Spleen (tissue), 11 donors: ENCODE results near the gene SUN1. TPM values are rescaled to one million over a fixed set of nuclear protein-coding genes. Genes with fewer than 3 reads are reported as not detected.

Experiments used
- DNase-seq: peaks from one replicate; pipeline ENCODE4 v3.0.0-alpha.2; 2020
- H3K27ac ChIP-seq, 8 donors: fragments of 200-600 bp; sonication (generic) in 7 of 8; 1 replicate in 4 of 8; 2 replicates in 4 of 8; pipeline versions ENCODE4 v1.5.0 to v1.8.0; 2016 to 2021; ENCODE audit warnings: inconsistent platforms in 4 of 8, mild to moderate bottlenecking in 4 of 8, moderate library complexity in 1 of 8
- H3K27me3 ChIP-seq, 7 donors: fragments of 200-600 bp; sonication (generic) in 6 of 7; replicated peaks in 1 of 7; 1 replicate in 4 of 7; 2 replicates in 3 of 7; pipeline versions ENCODE4 v1.5.0 to v1.8.0; 2016 to 2021; ENCODE audit warnings: inconsistent platforms in 3 of 7, mild to moderate bottlenecking in 1 of 7
- H3K36me3 ChIP-seq, 6 donors: fragments of 200-600 bp; sonication (generic) in 5 of 6; 1 replicate in 4 of 6; 2 replicates in 2 of 6; pipeline versions ENCODE4 v1.5.0 to v1.8.0; 2016 to 2021; ENCODE audit warnings: inconsistent platforms in 2 of 6
- H3K4me1 ChIP-seq, 6 donors: fragments of 200-600 bp; sonication (generic) in 5 of 6; 1 replicate in 3 of 6; 2 replicates in 3 of 6; pipeline versions ENCODE4 v1.5.0 to v1.8.0; 2016 to 2021; ENCODE audit warnings: inconsistent platforms in 3 of 6
- H3K4me3 ChIP-seq, 8 donors: fragments of 200-600 bp; sonication (generic) in 7 of 8; 1 replicate in 4 of 8; 2 replicates in 4 of 8; pipeline versions ENCODE4 v1.5.0 to v1.8.0; 2016 to 2021; ENCODE audit warnings: inconsistent platforms in 4 of 8, mild to moderate bottlenecking in 4 of 8, moderate library complexity in 2 of 8
- H3K9me3 ChIP-seq, 8 donors: fragments of 200-600 bp; sonication (generic) in 7 of 8; 1 replicate in 4 of 8; 2 replicates in 4 of 8; pipeline versions ENCODE4 v1.5.0 to v1.8.0; 2016 to 2021; ENCODE audit warnings: inconsistent platforms in 4 of 8
- CTCF ChIP-seq, 11 experiments: fragments of 200-600 bp in 7 of 11; fragments of 450-650 bp in 4 of 11; sonication (generic) in 4 of 11; IDR thresholded peaks in 8 of 11; conservative IDR thresholded peaks in 3 of 11; 1 replicate in 7 of 11; 2 replicates in 4 of 11; pipeline versions ENCODE4 v1.4.0 to v1.8.0; 2016 to 2021; ENCODE audit warnings: antibody characterized with exemption in 11 of 11, inconsistent platforms in 4 of 11, mild to moderate bottlenecking in 1 of 11
- POLR2A ChIP-seq, 3 donors: fragments of 450-650 bp; IDR thresholded peaks; one replicate each; pipeline ENCODE4 v1.5.1; 2017; ENCODE audit warnings: antibody characterized with exemption in 3 of 3, mild to moderate bottlenecking in 1 of 3
- POLR2AphosphoS5 ChIP-seq, 3 donors: sonication (generic); formaldehyde crosslinking; IDR thresholded peaks; one replicate each; pipeline ENCODE4 v1.5.1; 2017; ENCODE audit warnings: antibody characterized with exemption in 3 of 3
- WGBS, 5 donors: extraction: QIAGEN DNeasy Blood & Tissue Kit in 3 of 5; methylation state at CpG; one replicate each; pipeline versions ENCODE4 v1.1.5 to v1.1.7; 2013 to 2018; 5-methylcytosine and 5-hydroxymethylcytosine counted together
- intact Hi-C: fragments of 100-400 bp; cut with DNase I; formaldehyde crosslinking; loops from one replicate; pipeline ENCODE4 v1.15.0; 2023; ENCODE audit warnings: low total_unique reads
- polyA plus RNA-seq, 3 donors: library from polyadenylated mRNA; stranded (reverse); fragments of 200-250 nt; gene quantifications; one replicate each; pipeline ENCODE4 v1.2.1, GENCODE V29; 2013
- total RNA-seq, 7 donors: library from RNA; depleted of rRNA in 3 of 7; stranded (reverse); fragments of >200 nt in 3 of 7; fragmentation: NEBNext Ultra II Directional in 4 of 7; extraction: Animal tissue kit (Norgen Biotek cat#: 25700) in 4 of 7; gene quantifications; one replicate each; pipeline versions ENCODE4 v1.1.0 to v1.2.1, GENCODE V29; 2016 to 2021
- donor health status: healthy with polysubstance abuse.
- donor health status: DM: no; HTN: no; CAD: no; lungs with moderate emphysema.
- donor health status: DM: no; HTN: no; CAD: no.
- donor health status: Bipolar disorder and iron deficiency.
- donor health status: healthy.
- donor health status: DM: no; HTN: no; CAD: no.
- donor health status: DM: yes; HTN: yes; CAD: no.

Gene SUN1
- total and polyA plus RNA-seq, 10 donors = 33.2 to 181 (median 135) TPM

GRCh38 chr7:818031-818699 is 14.1 kb upstream of the SUN1 start:
- H3K27ac ChIP-seq = no peak overlapping the region
- H3K27me3 ChIP-seq = peaks cover 0 to 32% (median 0%) of the 10 kb centered on the region in 7 donors
- H3K4me1 ChIP-seq = peaks cover 7 to 94% (median 58%) of the 10 kb centered on the region in 6 donors
- peaks cover 0 to 7% (median 2%) of the 10 kb centered on the region in 6 donors for H3K36me3 ChIP-seq
- TF ChIP-seq POLR2A (IDR thresholded peaks at IDR 0.05) (no peak), CTCF (IDR thresholded peaks at IDR 0.05 in 8 of 11, conservative IDR thresholded peaks at IDR 0.05 in 3 of 11) (peak in 5 of 11 experiments; percentile 23 to 51 (median 36))
- 79 to 95% (median 88%) methylated on average over 7 to 8 of the region's 8 CpGs for WGBS, 5 donors
- no peaks in the 10 kb centered on the region for H3K9me3 ChIP-seq
- peak overlapping the region in 3 of 8 donors; percentile 77 to 89 (median 85) for H3K4me3 ChIP-seq
- peak; percentile 54 for DNase-seq
- intact Hi-C loops = no loop called here

- intact Hi-C loops = no loop called here
- no peak for DNase-seq
- 81 to 91% (median 87%) methylated on average over 1 of the region's 1 CpG for WGBS, 5 donors
These were observed 11.9 kb upstream of the SUN1 start for GRCh38 chr7:820341-820740.

GRCh38 chr7:821688-822087 is 10.6 kb upstream of the SUN1 start:
- Histone ChIP-seq H3K9me3 (no peaks in the 10 kb centered on the region), H3K36me3 (peaks cover 0 to 13% (median 3%) of the 10 kb centered on the region in 6 donors), H3K27ac (no peak overlapping the region), H3K4me1 (peaks cover 12 to 93% (median 54%) of the 10 kb centered on the region in 6 donors), H3K27me3 (peaks cover 0 to 7% (median 0%) of the 10 kb centered on the region in 7 donors), H3K4me3 (no peak overlapping the region)
- 77 to 84% (median 83%) methylated on average over 9 to 11 of the region's 11 CpGs for WGBS, 5 donors
- DNase-seq = peak; percentile 25
- TF ChIP-seq CTCF (IDR thresholded peaks at IDR 0.05 in 8 of 11, conservative IDR thresholded peaks at IDR 0.05 in 3 of 11) = no peak
- no peak for TF ChIP-seq POLR2A (IDR thresholded peaks at IDR 0.05)
- no peak for TF ChIP-seq POLR2AphosphoS5 (IDR thresholded peaks at IDR 0.05)
- intact Hi-C loops = no loop called here

More at GRCh38 chr7:820341-820740, 11.9 kb upstream of the SUN1 start:
- TF ChIP-seq POLR2AphosphoS5 (IDR thresholded peaks at IDR 0.05) (no peak), CTCF (IDR thresholded peaks at IDR 0.05 in 8 of 11, conservative IDR thresholded peaks at IDR 0.05 in 3 of 11) (no peak), POLR2A (IDR thresholded peaks at IDR 0.05) (no peak)
- Histone ChIP-seq H3K36me3 (peaks cover 0 to 10% (median 3%) of the 10 kb centered on the region in 6 donors), H3K4me3 (no peak overlapping the region), H3K4me1 (peaks cover 10 to 91% (median 59%) of the 10 kb centered on the region in 6 donors), H3K27me3 (peaks cover 0 to 16% (median 0%) of the 10 kb centered on the region in 7 donors), H3K27ac (no peak overlapping the region), H3K9me3 (no peaks in the 10 kb centered on the region)

GRCh38 chr7:822692-823276 is 9.5 kb upstream of the SUN1 start:
- H3K4me1 ChIP-seq = peaks cover 11 to 94% (median 48%) of the 10 kb centered on the region in 6 donors
- WGBS, 5 donors = 82 to 94% (median 90%) methylated on average over 31 to 32 of the region's 32 CpGs
- H3K27me3 ChIP-seq = no peaks in the 10 kb centered on the region
- TF ChIP-seq POLR2AphosphoS5 (IDR thresholded peaks at IDR 0.05) (no peak), CTCF (IDR thresholded peaks at IDR 0.05 in 8 of 11, conservative IDR thresholded peaks at IDR 0.05 in 3 of 11) (no peak), POLR2A (IDR thresholded peaks at IDR 0.05) (no peak)
- H3K9me3 ChIP-seq = no peaks in the 10 kb centered on the region
- no peak for DNase-seq
- H3K36me3 ChIP-seq = peaks cover 0 to 13% (median 3%) of the 10 kb centered on the region in 6 donors
- peak overlapping the region in 4 of 8 donors; percentile 17 to 56 (median 44) for H3K27ac ChIP-seq
- no peak overlapping the region for H3K4me3 ChIP-seq
- intact Hi-C loops = no loop called here
